ENCODE results near the gene ELMOD3. TPM values are rescaled to one million over a fixed set of nuclear protein-coding genes. Genes with fewer than 3 reads are reported as not detected.

Gene ELMOD3
- total and polyA plus RNA-seq, 2 of the 8 experiments (the other 6 are each of a cell fraction or from before 2014, with no cell fraction given) = 8.5 to 10.2 TPM

- Histone ChIP-seq H3K79me1 (ENCODE audit: low read depth, low read length) (no peaks in the 10 kb centered on the region), H2BK12ac (ENCODE audit: low read depth, low read length) (no peak overlapping the region; the same call in 1 of the 2 replicates), H4K91ac (replicated peaks; ENCODE audit: insufficient read length, low read length) (peak overlapping the region; percentile 9), H2BK20ac (ENCODE audit: low read length) (no peak overlapping the region), H3K27ac (ENCODE audit: low read depth, low read length) (no peak overlapping the region), H3K56ac (replicated peaks; ENCODE audit: insufficient read length, low read depth, low read length) (no peak overlapping the region), H3K27me3 (replicated peaks in 1 of 4; ENCODE audit: control insufficient read depth in 3 of 4, extremely low read depth in 1 of 4, insufficient read depth in 3 of 4, low read length in 3 of 4) (peaks cover 0 to 6% (median 2%) of the 10 kb centered on the region in 4 experiments; a peak in 3 of 7 replicates), H3K23me2 (ENCODE audit: low read depth, low read length) (0 out of 2 replicates have a peak, but pooled peaks cover 3% of the 10 kb centered on the region), H3K79me2 (ENCODE audit: control insufficient read depth in 1 of 2, insufficient read depth in 2 of 2, low read length in 2 of 2) (no peaks in the 10 kb centered on the region), H3K23ac (ENCODE audit: insufficient read length) (no peak overlapping the region), H3K4ac (replicated peaks; ENCODE audit: insufficient read length, low read depth, low read length) (no peak overlapping the region), H4K8ac (ENCODE audit: extremely low read depth, insufficient read depth, low read length) (no peak overlapping the region; the same call in none of the 2 replicates), H3K18ac (ENCODE audit: extremely low read depth, low read length) (0 out of 2 replicates have a peak overlapping the region, but pooled peaks have one; percentile 9), H3K9me3 (ENCODE audit: insufficient read depth in 2 of 2, low read depth in 1 of 2, low read length in 1 of 2) (no peaks in the 10 kb centered on the region), H3K4me3 (ENCODE audit: extremely low read depth in 1 of 4, insufficient read depth in 2 of 4, low read depth in 3 of 4, low read length in 4 of 4) (no peak overlapping the region), H2BK5ac (ENCODE audit: low read depth, low read length) (peak overlapping the region; percentile 3; the same call in 1 of the 2 replicates), H2AFZ (ENCODE audit: low read length) (no peak overlapping the region), H4K5ac (ENCODE audit: insufficient read length, low read depth, low read length) (no peak overlapping the region), H3K4me1 (replicated peaks in 1 of 4; ENCODE audit: control insufficient read depth in 3 of 4, insufficient read depth in 4 of 4, low read length in 3 of 4) (peaks cover 0 to 47% (median 34%) of the 10 kb centered on the region in 4 experiments; a peak in 6 of 7 replicates), H3K36me3 (ENCODE audit: control insufficient read depth in 2 of 4, insufficient read depth in 4 of 4, low read length in 3 of 4) (no peaks in the 10 kb centered on the region), H4K20me1 (replicated peaks in 1 of 2; ENCODE audit: control insufficient read depth in 1 of 2, insufficient read depth in 2 of 2, low read length in 2 of 2) (no peaks in the 10 kb centered on the region), H2AK5ac (ENCODE audit: low read depth, low read length) (no peak overlapping the region), H3K4me2 (ENCODE audit: insufficient read depth in 1 of 2, low read depth in 2 of 2, low read length in 2 of 2) (no peak overlapping the region; a peak in 1 of 4 replicates), H3K9ac (replicated peaks in 1 of 4; ENCODE audit: extremely low read depth in 1 of 4, low read depth in 3 of 4, low read length in 3 of 4) (no peak overlapping the region), H2BK120ac (replicated peaks; ENCODE audit: low read depth, low read length) (no peak overlapping the region), H3K14ac (ENCODE audit: insufficient read length) (no peak overlapping the region), H2BK15ac (ENCODE audit: low read length) (no peak overlapping the region)
- no peak for DNase-seq (ENCODE audit: low read depth in 1 of 2, low spot score in 2 of 2)
- ChIA-PET POLR2A (ENCODE audit: partially characterized antibody) (interaction anchor here (0.9 to 55.3 kb wide), 7 partner anchors 8 to 118 kb away, joined by 3 to 1889 read pairs (median 4); partner anchors contain the start of genes ELMOD3, GGCX, MAT2A and RETSAT), CTCF (ENCODE audit: partially characterized antibody) (interaction anchor here (1.1 to 15.1 kb wide), 13 partner anchors 8 to 123 kb away, joined by 3 to 259 read pairs (median 4); partner anchors contain the start of genes MAT2A and SH2D6)
- WGBS, 2 experiments (ENCODE audit: extremely low coverage in 1 of 2, insufficient coverage in 1 of 2, insufficient read length in 1 of 2, insufficient replicate concordance in 2 of 2, low coverage in 1 of 2, low lambda C conversion rate in 2 of 2, missing lambda C conversion rate in 1 of 2) = 80% methylated on average over 12 of the region's 12 CpGs; no CpG with 5 or more reads in 1 of the 2 experiments
- no peak for FAIRE-seq
- TF ChIP-seq TCF12 (IDR thresholded peaks at IDR 0.05; ENCODE audit: low read depth, low read length) = no peak
- no peak for TF ChIP-seq FOSL1 (IDR thresholded peaks at IDR 0.05; ENCODE audit: insufficient read depth, low read depth, low read length)
- no peak for TF ChIP-seq NRF1 (IDR thresholded peaks at IDR 0.05; ENCODE audit: low read depth, low read length)
- no peak for TF ChIP-seq KDM5A (IDR thresholded peaks at IDR 0.05; ENCODE audit: low read length)
- no peak for TF ChIP-seq SIX5 (IDR thresholded peaks at IDR 0.05; ENCODE audit: low read depth, low read length)
- TF ChIP-seq POLR2A (IDR thresholded peaks at IDR 0.05; ENCODE audit: control extremely low read depth in 1 of 2, low read depth in 2 of 2, low read length in 2 of 2) = no peak
- no peak for TF ChIP-seq BACH1 (IDR thresholded peaks at IDR 0.05; ENCODE audit: low read length)
- TF ChIP-seq HDAC2 (IDR thresholded peaks at IDR 0.05; ENCODE audit: borderline replicate concordance in 1 of 2, low read depth in 2 of 2, low read length in 2 of 2) = no peak
- no peak for TF ChIP-seq SIRT6 (IDR thresholded peaks at IDR 0.05; ENCODE audit: low read length)
- no peak for TF ChIP-seq ATF2 (IDR thresholded peaks at IDR 0.05; ENCODE audit: low read length)
These were observed 74.8 kb downstream of the ELMOD3 start for GRCh38 chr2:85429213-85429923.

Data from H1 (cell line).